HG03066 (cell line): ENCODE measurements around the gene DCPS.

Experiments used
- ATAC-seq: cut with Tn5 transposase; IDR thresholded peaks from one replicate; pipeline ENCODE4 v1.9.1; 2021; ENCODE audit warnings: low read depth; ENCODE audit not compliant: unreplicated experiment

DCPS gene

GRCh38 chr11:126327281-126328000, 23.6 kb downstream of the DCPS start:
- no peak for ATAC-seq

GRCh38 chr11:126328001-126328390, 24.1 kb downstream of the DCPS start:
- no peak for ATAC-seq

- no peak for ATAC-seq
These were observed 24.6 kb downstream of the DCPS start for GRCh38 chr11:126328444-126328843.

- no peak for ATAC-seq
These were observed 25.2 kb downstream of the DCPS start for GRCh38 chr11:126328938-126329643.

- ATAC-seq: no peak
These were observed 25.9 kb downstream of the DCPS start for GRCh38 chr11:126329644-126330211.

GRCh38 chr11:126331286-126331685, 27.4 kb downstream of the DCPS start:
- ATAC-seq: no peak

GRCh38 chr11:126332221-126332711, 28.4 kb downstream of the DCPS start:
- ATAC-seq: no peak

- ATAC-seq: no peak
These were observed 29.3 kb downstream of the DCPS start for GRCh38 chr11:126333142-126333541.

- ATAC-seq: no peak
These were observed 31.0 kb downstream of the DCPS start for GRCh38 chr11:126334659-126335462.

- no peak for ATAC-seq
These were observed 31.6 kb downstream of the DCPS start for GRCh38 chr11:126335463-126335760.

- no peak for ATAC-seq
These were observed 32.3 kb downstream of the DCPS start for GRCh38 chr11:126336138-126336541.

- ATAC-seq: no peak
These were observed 32.8 kb downstream of the DCPS start for GRCh38 chr11:126336671-126337101.

- no peak for ATAC-seq
These were observed 33.2 kb downstream of the DCPS start for GRCh38 chr11:126337126-126337473.

- no peak for ATAC-seq
These were observed 33.8 kb downstream of the DCPS start for GRCh38 chr11:126337474-126338241.

GRCh38 chr11:126338346-126339055, 34.6 kb downstream of the DCPS start:
- no peak for ATAC-seq

GRCh38 chr11:126339073-126339862, 35.4 kb downstream of the DCPS start:
- no peak for ATAC-seq

GRCh38 chr11:126339863-126340434, 36.1 kb downstream of the DCPS start:
- no peak for ATAC-seq

GRCh38 chr11:126340960-126341606, 37.2 kb downstream of the DCPS start:
- ATAC-seq: no peak
